Smooth muscle cell (in vitro differentiated cells): ENCODE data around the gene G6PC3. TPM values are rescaled to one million over a fixed set of nuclear protein-coding genes. Genes with fewer than 3 reads are reported as not detected.

ENCODE experiments used
- DNase-seq: peaks from one replicate; lab custom pipeline; 2025; ENCODE audit not compliant: unreplicated experiment; lab: John Stamatoyannopoulos, UW
- H2AFZ ChIP-seq: fragments of 200-600 bp; sonication (generic); 2 replicates; pipeline ENCODE4 v1.6.0; 2016; ENCODE audit warnings: antibody characterized with exemption, low read depth, mild to moderate bottlenecking
- H3F3A ChIP-seq: fragments of 200-600 bp; sonication (generic); 2 replicates; pipeline ENCODE4 v1.6.0; 2017; ENCODE audit warnings: antibody characterized with exemption, low read depth
- H3K27ac ChIP-seq: fragments of 200-600 bp; sonication (generic); 2 replicates; pipeline ENCODE4 v1.5.1; 2016; ENCODE audit warnings: low read depth, mild to moderate bottlenecking
- H3K27me3 ChIP-seq: fragments of 200-600 bp; sonication (generic); 2 replicates; pipeline ENCODE4 v1.6.1; 2016; ENCODE audit warnings: low read depth, mild to moderate bottlenecking
- H3K36me3 ChIP-seq: fragments of 200-600 bp; sonication (generic); 2 replicates; pipeline ENCODE4 v1.5.1; 2016; ENCODE audit warnings: low read depth
- H3K4me1 ChIP-seq: fragments of 200-600 bp; sonication (generic); 2 replicates; pipeline ENCODE4 v1.5.1; 2016; ENCODE audit warnings: low read depth
- H3K4me2 ChIP-seq: fragments of 200-600 bp; sonication (generic); 2 replicates; pipeline ENCODE4 v1.6.0; 2016; ENCODE audit warnings: mild to moderate bottlenecking
- H3K4me3 ChIP-seq: fragments of 200-600 bp; sonication (generic); 2 replicates; pipeline ENCODE4 v1.5.1; 2016; ENCODE audit warnings: mild to moderate bottlenecking
- H3K79me2 ChIP-seq: fragments of 200-600 bp; sonication (generic); 2 replicates; pipeline ENCODE4 v1.6.0; 2016; ENCODE audit warnings: low read depth, mild to moderate bottlenecking
- H3K9ac ChIP-seq: fragments of 200-600 bp; sonication (generic); 2 replicates; pipeline ENCODE4 v1.6.0; 2016; ENCODE audit warnings: low read depth
- H3K9me3 ChIP-seq: fragments of 200-600 bp; sonication (generic); replicated peaks from 2 replicates; pipeline ENCODE4 v1.5.1; 2016; ENCODE audit warnings: low read depth
- H4K20me1 ChIP-seq: fragments of 200-600 bp; sonication (generic); 2 replicates; pipeline ENCODE4 v1.6.0; 2016; ENCODE audit warnings: low read depth
- WGBS: methylation state at CpG from one replicate; pipeline ENCODE4 v1.1.7; 2016; ENCODE audit warnings: low lambda C conversion rate; 5-methylcytosine and 5-hydroxymethylcytosine counted together
- polyA plus RNA-seq: library from polyadenylated mRNA; unstranded; fragments of >200 nt; fragmentation: Nextera tagmentation; extraction: Ambion mirVana; gene quantifications from 2 replicates; pipeline ENCODE4 v1.2.1, GENCODE V29; 2016
- small RNA-seq: library from RNA; depleted of rRNA; stranded (forward); fragments of <200 nt; gene quantifications from one replicate; pipeline ENCODE3, GENCODE V24; 2014
- total RNA-seq: library from RNA; depleted of rRNA; stranded (reverse); fragments of >200 nt; gene quantifications from 2 replicates; pipeline ENCODE4 v1.2.3, GENCODE V29; 2014
- TF ChIP-seq, protein P1 (sequence below): fragments of 200-600 bp; sonication (generic); IDR thresholded peaks from 2 replicates; pipeline ENCODE4 v1.5.1; 2017; ENCODE audit warnings: borderline replicate concordance, mild to moderate bottlenecking, antibody characterized with exemption; ENCODE audit not compliant: insufficient read depth, poor library complexity, severe bottlenecking

G6PC3 gene
- total and polyA plus RNA-seq, 2 experiments from 2014 or later: 40.2 to 103 TPM

- Histone ChIP-seq H3K27ac (peak within 1 kb of the TSS; percentile 95), H3K27me3 (no peaks in the 10 kb centered on the region), H3K4me3 (peak within 1 kb of the TSS; percentile 97), H3K4me1 (peaks cover 24% of the 10 kb centered on the region), H3K36me3 (no peaks in the 10 kb centered on the region), H3F3A (no peaks in the 10 kb centered on the region), H3K4me2 (peak within 1 kb of the TSS; percentile 92), H2AFZ (peak within 1 kb of the TSS; percentile 98), H3K79me2 (peaks cover 28% of the 10 kb centered on the region), H3K9ac (peak within 1 kb of the TSS; percentile 94), H3K9me3 (no peaks in the 10 kb centered on the region), H4K20me1 (peaks cover 31% of the 10 kb centered on the region)
- DNase-seq: peak; percentile 96
- WGBS: under 1% methylated on average over 60 of the region's 78 CpGs
- TF ChIP-seq, protein P1, sequence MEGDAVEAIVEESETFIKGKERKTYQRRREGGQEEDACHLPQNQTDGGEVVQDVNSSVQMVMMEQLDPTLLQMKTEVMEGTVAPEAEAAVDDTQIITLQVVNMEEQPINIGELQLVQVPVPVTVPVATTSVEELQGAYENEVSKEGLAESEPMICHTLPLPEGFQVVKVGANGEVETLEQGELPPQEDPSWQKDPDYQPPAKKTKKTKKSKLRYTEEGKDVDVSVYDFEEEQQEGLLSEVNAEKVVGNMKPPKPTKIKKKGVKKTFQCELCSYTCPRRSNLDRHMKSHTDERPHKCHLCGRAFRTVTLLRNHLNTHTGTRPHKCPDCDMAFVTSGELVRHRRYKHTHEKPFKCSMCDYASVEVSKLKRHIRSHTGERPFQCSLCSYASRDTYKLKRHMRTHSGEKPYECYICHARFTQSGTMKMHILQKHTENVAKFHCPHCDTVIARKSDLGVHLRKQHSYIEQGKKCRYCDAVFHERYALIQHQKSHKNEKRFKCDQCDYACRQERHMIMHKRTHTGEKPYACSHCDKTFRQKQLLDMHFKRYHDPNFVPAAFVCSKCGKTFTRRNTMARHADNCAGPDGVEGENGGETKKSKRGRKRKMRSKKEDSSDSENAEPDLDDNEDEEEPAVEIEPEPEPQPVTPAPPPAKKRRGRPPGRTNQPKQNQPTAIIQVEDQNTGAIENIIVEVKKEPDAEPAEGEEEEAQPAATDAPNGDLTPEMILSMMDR: peak; percentile 45
Observed at GRCh38 chr17:44123356-44124117, 53.0 kb downstream of the G6PC3 start, which contains the start of gene HDAC5. Gene HDAC5, minus strand, starts transcription at chr17:44123641. Its CDS starts 6,126 bp downstream, at chr17:44117515.

GRCh38 chr17:44124118-44124438, 53.5 kb downstream of the G6PC3 start:
- Histone ChIP-seq H2AFZ (peak overlapping the region; percentile 98), H3K9ac (peak overlapping the region; percentile 94), H3K9me3 (no peaks in the 10 kb centered on the region), H3K27me3 (no peaks in the 10 kb centered on the region), H3K79me2 (peaks cover 28% of the 10 kb centered on the region), H3K4me3 (peak overlapping the region; percentile 97), H4K20me1 (peaks cover 26% of the 10 kb centered on the region), H3F3A (no peaks in the 10 kb centered on the region), H3K4me1 (peaks cover 19% of the 10 kb centered on the region), H3K36me3 (no peaks in the 10 kb centered on the region), H3K4me2 (peak overlapping the region; percentile 78), H3K27ac (peak overlapping the region; percentile 95)
- TF ChIP-seq, protein P1: no peak
- DNase-seq: no peak
- WGBS: 9% methylated on average over 8 of the region's 8 CpGs

Small RNAs within 50 kb of the gene (small RNA-seq; reads per million reads assigned to genes)
- not detected for gene RF00012

Other genes starting within 250 kb of the G6PC3 start
- 6.7 and 11.6 TPM in 2 replicates for gene MPP3, start 237.6 kb upstream of the G6PC3 start, total RNA-seq
- gene MPP3, start 237.6 kb upstream of the G6PC3 start, polyA plus RNA-seq: 7.7 and 8.1 TPM in 2 replicates
- gene CD300LG, start 223.6 kb upstream of the G6PC3 start, total RNA-seq: not detected in 2 replicates
- gene CD300LG, start 223.6 kb upstream of the G6PC3 start, polyA plus RNA-seq: not detected in 2 replicates
- gene MPP2, start 163.2 kb upstream of the G6PC3 start, total RNA-seq: 19.4 and 24.4 TPM in 2 replicates
- 11.5 and 15.4 TPM in 2 replicates for gene MPP2, start 163.2 kb upstream of the G6PC3 start, polyA plus RNA-seq
- gene PPY, start 128.3 kb upstream of the G6PC3 start, total RNA-seq: not detected in 2 replicates
- gene PPY, start 128.3 kb upstream of the G6PC3 start, polyA plus RNA-seq: not detected in 2 replicates
- gene PYY, start 116.8 kb upstream of the G6PC3 start, total RNA-seq: not detected in 2 replicates
- gene PYY, start 116.8 kb upstream of the G6PC3 start, polyA plus RNA-seq: 0.33 TPM in 1 of 2 replicates, not detected in the other
- 0.49 and 1.3 TPM in 2 replicates for gene NAGS, start 66.1 kb upstream of the G6PC3 start, total RNA-seq
- gene NAGS, start 66.1 kb upstream of the G6PC3 start, polyA plus RNA-seq: 1.5 and 1.6 TPM in 2 replicates
- 25.2 and 35.1 TPM in 2 replicates for gene TMEM101, start 55.8 kb upstream of the G6PC3 start, total RNA-seq
- 36.1 and 39.9 TPM in 2 replicates for gene TMEM101, start 55.8 kb upstream of the G6PC3 start, polyA plus RNA-seq
- 42.3 and 51.8 TPM in 2 replicates for gene LSM12, start 4.1 kb upstream of the G6PC3 start, total RNA-seq
- gene LSM12, start 4.1 kb upstream of the G6PC3 start, polyA plus RNA-seq: 52.0 and 66.3 TPM in 2 replicates
- 48.7 and 65.3 TPM in 2 replicates for gene HDAC5, start 52.9 kb downstream of the G6PC3 start, total RNA-seq
- 51.6 and 52.6 TPM in 2 replicates for gene HDAC5, start 52.9 kb downstream of the G6PC3 start, polyA plus RNA-seq
- 1.9 and 3.1 TPM in 2 replicates for gene HROB, start 71.2 kb downstream of the G6PC3 start, total RNA-seq
- 3.7 and 4.6 TPM in 2 replicates for gene HROB, start 71.2 kb downstream of the G6PC3 start, polyA plus RNA-seq
- 0.09 TPM in 1 of 2 replicates, not detected in the other for gene ASB16, start 100.0 kb downstream of the G6PC3 start, total RNA-seq
- gene ASB16, start 100.0 kb downstream of the G6PC3 start, polyA plus RNA-seq: 0.28 and 0.35 TPM in 2 replicates
- 26.4 and 28.5 TPM in 2 replicates for gene TMUB2, start 116.2 kb downstream of the G6PC3 start, total RNA-seq
- gene TMUB2, start 116.2 kb downstream of the G6PC3 start, polyA plus RNA-seq: 35.8 and 39.2 TPM in 2 replicates
- gene ATXN7L3, start 129.1 kb downstream of the G6PC3 start, total RNA-seq: 54.0 and 61.1 TPM in 2 replicates
- 24.3 and 29.1 TPM in 2 replicates for gene ATXN7L3, start 129.1 kb downstream of the G6PC3 start, polyA plus RNA-seq
- gene UBTF, start 148.9 kb downstream of the G6PC3 start, total RNA-seq: 18.2 and 28.4 TPM in 2 replicates
- 22.1 and 29.2 TPM in 2 replicates for gene UBTF, start 148.9 kb downstream of the G6PC3 start, polyA plus RNA-seq
- gene SLC4A1, start 197.4 kb downstream of the G6PC3 start, total RNA-seq: not detected in 2 replicates
- not detected in 2 replicates for gene SLC4A1, start 197.4 kb downstream of the G6PC3 start, polyA plus RNA-seq
- gene RUNDC3A, start 237.9 kb downstream of the G6PC3 start, total RNA-seq: 0.36 and 0.63 TPM in 2 replicates
- gene RUNDC3A, start 237.9 kb downstream of the G6PC3 start, polyA plus RNA-seq: 0.21 and 0.84 TPM in 2 replicates